Measurements from ENCODE around the gene ZDHHC14.
"Not testable (repeated sequence)": the region's sequence is repeated elsewhere in the genome, so short reads cannot be mapped to it uniquely, and the experiment has no call there.

DNA sequence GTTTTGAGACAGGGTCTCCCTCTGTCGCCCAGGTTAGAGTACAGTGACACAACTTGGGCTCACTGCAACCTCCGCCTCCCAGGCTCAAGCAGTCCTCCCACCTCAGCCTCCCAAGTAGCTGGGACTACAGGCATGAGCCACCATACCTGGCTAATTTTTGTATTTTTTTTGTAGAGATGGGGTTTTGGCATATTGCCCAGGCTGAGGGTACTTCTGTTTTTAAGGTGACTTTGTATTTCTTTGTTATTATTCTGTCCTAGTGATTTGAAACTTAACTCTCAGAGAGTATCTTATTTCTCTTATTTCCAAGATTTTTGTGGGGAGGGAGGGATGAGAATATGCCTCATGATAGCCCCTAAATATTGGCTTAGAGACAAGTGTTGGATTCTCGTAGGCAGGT, 43.7 kb upstream of the ZDHHC14 start:
- TF ChIP-seq ZFP3 (CRISPR knock-in tag; IDR thresholded peaks at IDR 0.05); OSR1 (CRISPR knock-in tag; IDR thresholded peaks at IDR 0.05); ZNF8 (CRISPR knock-in tag; IDR thresholded peaks at IDR 0.05); TCF4 (CRISPR knock-in tag; IDR thresholded peaks at IDR 0.05; ENCODE audit: borderline replicate concordance); ZNF565 (CRISPR knock-in tag; conservative IDR thresholded peaks at IDR 0.05; ENCODE audit: low read depth); ESRRG (CRISPR knock-in tag; IDR thresholded peaks at IDR 0.05); GLIS3 (CRISPR knock-in tag; IDR thresholded peaks at IDR 0.05); ISL1 (CRISPR knock-in tag; IDR thresholded peaks at IDR 0.05); ZFP30 (CRISPR knock-in tag; IDR thresholded peaks at IDR 0.05): not testable (repeated sequence)
- TF ChIP-seq, protein P1, sequence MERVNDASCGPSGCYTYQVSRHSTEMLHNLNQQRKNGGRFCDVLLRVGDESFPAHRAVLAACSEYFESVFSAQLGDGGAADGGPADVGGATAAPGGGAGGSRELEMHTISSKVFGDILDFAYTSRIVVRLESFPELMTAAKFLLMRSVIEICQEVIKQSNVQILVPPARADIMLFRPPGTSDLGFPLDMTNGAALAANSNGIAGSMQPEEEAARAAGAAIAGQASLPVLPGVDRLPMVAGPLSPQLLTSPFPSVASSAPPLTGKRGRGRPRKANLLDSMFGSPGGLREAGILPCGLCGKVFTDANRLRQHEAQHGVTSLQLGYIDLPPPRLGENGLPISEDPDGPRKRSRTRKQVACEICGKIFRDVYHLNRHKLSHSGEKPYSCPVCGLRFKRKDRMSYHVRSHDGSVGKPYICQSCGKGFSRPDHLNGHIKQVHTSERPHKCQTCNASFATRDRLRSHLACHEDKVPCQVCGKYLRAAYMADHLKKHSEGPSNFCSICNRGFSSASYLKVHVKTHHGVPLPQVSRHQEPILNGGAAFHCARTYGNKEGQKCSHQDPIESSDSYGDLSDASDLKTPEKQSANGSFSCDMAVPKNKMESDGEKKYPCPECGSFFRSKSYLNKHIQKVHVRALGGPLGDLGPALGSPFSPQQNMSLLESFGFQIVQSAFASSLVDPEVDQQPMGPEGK (CRISPR knock-in tag; IDR thresholded peaks at IDR 0.05; ENCODE audit: borderline replicate concordance) = not testable (repeated sequence)
- TF ChIP-seq, protein P2, sequence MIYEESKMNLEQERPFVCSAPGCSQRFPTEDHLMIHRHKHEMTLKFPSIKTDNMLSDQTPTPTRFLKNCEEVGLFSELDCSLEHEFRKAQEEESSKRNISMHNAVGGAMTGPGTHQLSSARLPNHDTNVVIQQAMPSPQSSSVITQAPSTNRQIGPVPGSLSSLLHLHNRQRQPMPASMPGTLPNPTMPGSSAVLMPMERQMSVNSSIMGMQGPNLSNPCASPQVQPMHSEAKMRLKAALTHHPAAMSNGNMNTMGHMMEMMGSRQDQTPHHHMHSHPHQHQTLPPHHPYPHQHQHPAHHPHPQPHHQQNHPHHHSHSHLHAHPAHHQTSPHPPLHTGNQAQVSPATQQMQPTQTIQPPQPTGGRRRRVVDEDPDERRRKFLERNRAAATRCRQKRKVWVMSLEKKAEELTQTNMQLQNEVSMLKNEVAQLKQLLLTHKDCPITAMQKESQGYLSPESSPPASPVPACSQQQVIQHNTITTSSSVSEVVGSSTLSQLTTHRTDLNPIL (CRISPR knock-in tag; IDR thresholded peaks at IDR 0.05; ENCODE audit: low read depth) = not testable (repeated sequence)
- TF ChIP-seq, protein P3, sequence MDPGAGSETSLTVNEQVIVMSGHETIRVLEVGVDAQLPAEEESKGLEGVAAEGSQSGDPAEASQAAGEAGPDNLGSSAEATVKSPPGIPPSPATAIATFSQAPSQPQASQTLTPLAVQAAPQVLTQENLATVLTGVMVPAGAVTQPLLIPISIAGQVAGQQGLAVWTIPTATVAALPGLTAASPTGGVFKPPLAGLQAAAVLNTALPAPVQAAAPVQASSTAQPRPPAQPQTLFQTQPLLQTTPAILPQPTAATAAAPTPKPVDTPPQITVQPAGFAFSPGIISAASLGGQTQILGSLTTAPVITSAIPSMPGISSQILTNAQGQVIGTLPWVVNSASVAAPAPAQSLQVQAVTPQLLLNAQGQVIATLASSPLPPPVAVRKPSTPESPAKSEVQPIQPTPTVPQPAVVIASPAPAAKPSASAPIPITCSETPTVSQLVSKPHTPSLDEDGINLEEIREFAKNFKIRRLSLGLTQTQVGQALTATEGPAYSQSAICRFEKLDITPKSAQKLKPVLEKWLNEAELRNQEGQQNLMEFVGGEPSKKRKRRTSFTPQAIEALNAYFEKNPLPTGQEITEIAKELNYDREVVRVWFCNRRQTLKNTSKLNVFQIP (CRISPR knock-in tag; IDR thresholded peaks at IDR 0.05; ENCODE audit: borderline replicate concordance, low read depth) = not testable (repeated sequence)

Data from SK-N-SH treated with all-trans-retinoic acid at 6 μM for 48 hours (cell line).